Measurements from ENCODE around the gene AGBL2.

The AGBL2 gene

GRCh38 chr11:47726878-47727514, 11.8 kb upstream of the AGBL2 start:
- H3K4me3 ChIP-seq (ENCODE audit: low read length), result no peak overlapping the region
- no peak for DNase-seq (ENCODE audit: low read depth)
- no peak for TF ChIP-seq CTCF (IDR thresholded peaks at IDR 0.05; ENCODE audit: insufficient read depth, low read depth, low read length, missing control alignments)

GRCh38 chr11:47726118-47726442, 10.9 kb upstream of the AGBL2 start:
- H3K4me3 ChIP-seq (ENCODE audit: low read length), result no peak overlapping the region
- TF ChIP-seq CTCF (IDR thresholded peaks at IDR 0.05; ENCODE audit: insufficient read depth, low read depth, low read length, missing control alignments), result no peak
- no peak for DNase-seq (ENCODE audit: low read depth)

GRCh38 chr11:47725442-47726117, 10.4 kb upstream of the AGBL2 start:
- no peak for DNase-seq (ENCODE audit: low read depth)
- H3K4me3 ChIP-seq (ENCODE audit: low read length), result no peak overlapping the region

GRCh38 chr11:47724041-47724729, 9.0 kb upstream of the AGBL2 start:
- H3K4me3 ChIP-seq (ENCODE audit: low read length), result no peak overlapping the region
- peak; percentile 49 for DNase-seq (ENCODE audit: low read depth)
- no peak for TF ChIP-seq CTCF (IDR thresholded peaks at IDR 0.05; ENCODE audit: insufficient read depth, low read depth, low read length, missing control alignments)

More at GRCh38 chr11:47725442-47726117, 10.4 kb upstream of the AGBL2 start:
- no peak for TF ChIP-seq CTCF (IDR thresholded peaks at IDR 0.05; ENCODE audit: insufficient read depth, low read depth, low read length, missing control alignments)

GRCh38 chr11:47723041-47723440, 7.9 kb upstream of the AGBL2 start:
- H3K4me3 ChIP-seq (ENCODE audit: low read length), result no peak overlapping the region
- no peak for TF ChIP-seq CTCF (IDR thresholded peaks at IDR 0.05; ENCODE audit: insufficient read depth, low read depth, low read length, missing control alignments)
- no peak for DNase-seq (ENCODE audit: low read depth)

- no peak for DNase-seq (ENCODE audit: low read depth)
- no peak overlapping the region for H3K4me3 ChIP-seq (ENCODE audit: low read length)
- TF ChIP-seq CTCF (IDR thresholded peaks at IDR 0.05; ENCODE audit: insufficient read depth, low read depth, low read length, missing control alignments), result no peak
These were observed 5.5 kb upstream of the AGBL2 start for GRCh38 chr11:47720651-47721050.
